Glutamatergic neuron (in vitro differentiated cells): ENCODE measurements around the gene SYNGAP1. TPM values are rescaled to one million over a fixed set of nuclear protein-coding genes. Genes with fewer than 3 reads are reported as not detected.

ENCODE experiments used
- DNase-seq: peaks from one replicate; pipeline ENCODE4 v3.0.0; 2022
- H3K27ac Mint-ChIP-seq: one replicate; pipeline ENCODE4 v1.8.0; 2020; ENCODE audit warnings: mild to moderate bottlenecking, mixed read lengths, inconsistent platforms; ENCODE audit not compliant: unreplicated experiment
- H3K27me3 Mint-ChIP-seq: one replicate; pipeline ENCODE4 v1.8.0; 2020; ENCODE audit warnings: mild to moderate bottlenecking, moderate library complexity, mixed read lengths, inconsistent platforms; ENCODE audit not compliant: unreplicated experiment
- H3K36me3 Mint-ChIP-seq: one replicate; pipeline ENCODE4 v1.8.0; 2020; ENCODE audit warnings: mild to moderate bottlenecking, mixed read lengths, inconsistent platforms; ENCODE audit not compliant: unreplicated experiment
- H3K4me1 Mint-ChIP-seq: one replicate; pipeline ENCODE4 v1.8.0; 2020; ENCODE audit warnings: mild to moderate bottlenecking, low read depth, mixed read lengths, inconsistent platforms; ENCODE audit not compliant: unreplicated experiment
- H3K4me3 Mint-ChIP-seq: one replicate; pipeline ENCODE4 v1.8.0; 2020; ENCODE audit warnings: mild to moderate bottlenecking, mixed read lengths, inconsistent platforms; ENCODE audit not compliant: unreplicated experiment
- H3K9me3 Mint-ChIP-seq: one replicate; pipeline ENCODE4 v1.8.0; 2020; ENCODE audit warnings: mild to moderate bottlenecking, moderate library complexity, mixed read lengths, inconsistent platforms; ENCODE audit not compliant: unreplicated experiment
- total RNA-seq: library from RNA; stranded (reverse); fragmentation: NEBNext Ultra II Directional; extraction: Animal tissue kit (Norgen Biotek cat#: 25700); gene quantifications from one replicate; pipeline ENCODE4 v1.2.1, GENCODE V29; 2021; ENCODE audit not compliant: unreplicated experiment
- TF ChIP-seq, protein P1 (sequence below): fragments of 200-600 bp; sonication (generic); IDR thresholded peaks from one replicate; pipeline ENCODE4 v1.5.0; 2021; ENCODE audit not compliant: partially characterized antibody, unreplicated experiment

The SYNGAP1 gene
- total RNA-seq, 1 donor from 2014 or later, result 75.1 TPM

DNA sequence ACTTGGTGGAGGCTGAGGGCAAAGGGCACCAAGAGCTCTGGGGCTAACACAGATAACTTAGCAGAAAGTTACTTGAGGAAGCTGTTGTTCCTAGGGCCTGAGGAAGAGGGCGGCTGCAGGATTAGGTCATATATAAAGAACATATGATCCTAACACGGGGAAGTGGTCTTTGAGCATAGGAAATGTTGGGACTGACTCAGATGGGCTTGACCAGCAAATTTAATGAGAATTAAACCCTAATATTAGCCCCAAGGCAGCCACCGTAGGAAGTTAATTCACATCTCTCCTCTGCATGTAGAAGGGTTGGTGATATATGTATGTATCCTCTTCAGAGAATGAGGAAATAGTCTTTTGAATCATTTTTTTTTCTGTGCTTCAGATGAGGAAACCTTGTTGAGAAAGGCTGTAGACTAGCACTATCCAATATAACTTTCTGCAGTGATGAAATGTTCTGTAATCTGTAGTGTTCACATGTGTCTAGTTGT is 25.3 kb downstream of the SYNGAP1 start:
- Mint-ChIP-seq H3K27ac (no peak overlapping the region), H3K4me3 (no peak overlapping the region), H3K9me3 (peaks cover 4% of the 10 kb centered on the region), H3K36me3 (no peaks in the 10 kb centered on the region), H3K4me1 (no peaks in the 10 kb centered on the region), H3K27me3 (peaks cover 8% of the 10 kb centered on the region)
- no peak for DNase-seq
- TF ChIP-seq, protein P1, sequence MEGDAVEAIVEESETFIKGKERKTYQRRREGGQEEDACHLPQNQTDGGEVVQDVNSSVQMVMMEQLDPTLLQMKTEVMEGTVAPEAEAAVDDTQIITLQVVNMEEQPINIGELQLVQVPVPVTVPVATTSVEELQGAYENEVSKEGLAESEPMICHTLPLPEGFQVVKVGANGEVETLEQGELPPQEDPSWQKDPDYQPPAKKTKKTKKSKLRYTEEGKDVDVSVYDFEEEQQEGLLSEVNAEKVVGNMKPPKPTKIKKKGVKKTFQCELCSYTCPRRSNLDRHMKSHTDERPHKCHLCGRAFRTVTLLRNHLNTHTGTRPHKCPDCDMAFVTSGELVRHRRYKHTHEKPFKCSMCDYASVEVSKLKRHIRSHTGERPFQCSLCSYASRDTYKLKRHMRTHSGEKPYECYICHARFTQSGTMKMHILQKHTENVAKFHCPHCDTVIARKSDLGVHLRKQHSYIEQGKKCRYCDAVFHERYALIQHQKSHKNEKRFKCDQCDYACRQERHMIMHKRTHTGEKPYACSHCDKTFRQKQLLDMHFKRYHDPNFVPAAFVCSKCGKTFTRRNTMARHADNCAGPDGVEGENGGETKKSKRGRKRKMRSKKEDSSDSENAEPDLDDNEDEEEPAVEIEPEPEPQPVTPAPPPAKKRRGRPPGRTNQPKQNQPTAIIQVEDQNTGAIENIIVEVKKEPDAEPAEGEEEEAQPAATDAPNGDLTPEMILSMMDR, result no peak

DNA sequence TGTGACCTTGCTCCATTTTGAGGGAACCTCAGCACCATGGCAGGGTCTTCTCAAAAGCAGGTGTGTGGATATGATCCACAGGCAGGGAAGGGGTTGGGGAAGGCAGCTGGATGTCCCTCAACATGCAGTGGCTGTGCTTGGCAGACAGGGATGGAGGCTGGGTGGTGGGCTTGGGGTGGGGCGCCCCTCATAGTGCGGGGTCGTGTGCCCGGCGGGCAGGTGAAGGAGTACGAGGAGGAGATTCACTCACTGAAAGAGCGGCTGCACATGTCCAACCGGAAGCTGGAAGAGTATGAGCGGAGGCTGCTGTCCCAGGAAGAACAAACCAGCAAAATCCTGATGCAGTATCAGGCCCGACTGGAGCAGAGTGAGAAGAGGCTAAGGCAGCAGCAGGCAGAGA is 26.5 kb downstream of the SYNGAP1 start:
- DNase-seq, result no peak
- Mint-ChIP-seq H3K36me3 (no peaks in the 10 kb centered on the region), H3K9me3 (peaks cover 4% of the 10 kb centered on the region), H3K4me3 (no peak overlapping the region), H3K27me3 (peaks cover 5% of the 10 kb centered on the region), H3K27ac (no peak overlapping the region), H3K4me1 (no peaks in the 10 kb centered on the region)
- TF ChIP-seq, protein P1, result no peak

DNA sequence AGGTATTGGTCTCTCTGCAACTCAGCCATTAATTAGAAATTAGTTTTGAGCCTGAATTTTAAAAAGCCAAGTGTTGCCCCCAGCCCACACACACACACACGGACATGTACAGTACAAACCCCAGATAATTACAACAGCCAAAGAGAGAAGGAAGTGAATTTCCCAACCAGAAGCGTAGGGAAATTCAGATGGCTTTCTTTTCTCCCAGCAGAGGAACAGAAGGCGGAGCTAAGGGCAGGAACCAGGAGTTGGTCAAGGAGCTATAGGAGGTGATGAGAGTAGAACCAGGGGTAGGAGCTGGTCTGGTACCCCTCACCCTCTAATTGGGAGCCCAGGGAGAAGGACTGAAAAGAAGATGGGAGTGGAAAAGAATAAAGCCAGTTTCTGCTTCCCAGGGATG is 30.6 kb downstream of the SYNGAP1 start:
- no peaks in the 10 kb centered on the region for H3K36me3 Mint-ChIP-seq
- no peak overlapping the region for H3K27ac Mint-ChIP-seq
- no peak overlapping the region for H3K4me3 Mint-ChIP-seq
- H3K27me3 Mint-ChIP-seq, result peaks cover 8% of the 10 kb centered on the region
- H3K4me1 Mint-ChIP-seq, result peaks cover 7% of the 10 kb centered on the region
- DNase-seq, result no peak
- peaks cover 9% of the 10 kb centered on the region for H3K9me3 Mint-ChIP-seq
- TF ChIP-seq, protein P1, result no peak

DNA sequence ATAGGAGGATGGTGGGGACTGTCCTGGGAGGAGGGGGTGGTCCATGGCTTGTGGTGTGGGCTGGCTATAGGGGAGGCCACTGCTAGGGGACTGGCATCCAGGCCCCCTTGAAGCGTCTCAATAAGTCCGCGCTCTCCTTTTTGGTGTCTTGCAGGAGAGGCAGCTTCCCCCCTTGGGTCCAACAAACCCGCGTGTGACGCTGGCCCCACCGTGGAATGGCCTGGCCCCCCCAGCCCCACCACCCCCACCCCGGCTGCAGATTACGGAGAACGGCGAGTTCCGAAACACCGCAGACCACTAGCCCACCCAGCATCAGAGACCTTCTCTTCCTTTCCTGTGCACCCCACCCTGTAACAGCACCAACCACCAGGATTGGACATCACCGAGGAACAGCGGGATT is 31.7 kb downstream of the SYNGAP1 start:
- no peak overlapping the region for H3K27ac Mint-ChIP-seq
- peaks cover 2% of the 10 kb centered on the region for H3K36me3 Mint-ChIP-seq
- H3K4me3 Mint-ChIP-seq, result no peak overlapping the region

DNA sequence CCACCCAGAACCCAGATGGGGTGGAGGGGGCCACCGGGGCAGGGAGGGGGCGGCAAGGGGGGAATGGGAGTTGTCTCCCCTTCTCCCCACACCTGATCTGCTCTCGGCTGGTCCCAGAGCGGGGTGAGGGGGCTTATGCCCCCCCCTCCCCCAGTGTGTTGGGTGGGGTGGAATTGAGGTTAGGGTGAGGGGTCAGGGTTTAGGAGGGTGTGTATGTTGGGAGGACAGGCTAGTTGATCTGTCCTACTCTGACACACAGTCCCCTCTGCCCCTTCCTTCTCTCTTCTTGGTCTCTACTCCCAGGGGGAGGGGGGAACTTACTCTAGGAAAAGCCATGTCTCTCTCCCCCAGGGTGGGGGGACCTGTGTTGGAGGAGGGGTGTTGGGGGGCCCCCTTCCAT is 32.6 kb downstream of the SYNGAP1 start:
- H3K27ac Mint-ChIP-seq, result no peak overlapping the region
- H3K27me3 Mint-ChIP-seq, result peaks cover 7% of the 10 kb centered on the region
- DNase-seq, result no peak
- TF ChIP-seq, protein P1, result no peak
- H3K9me3 Mint-ChIP-seq, result peaks cover 7% of the 10 kb centered on the region
- H3K4me1 Mint-ChIP-seq, result peaks cover 7% of the 10 kb centered on the region
- no peak overlapping the region for H3K4me3 Mint-ChIP-seq
- peaks cover 6% of the 10 kb centered on the region for H3K36me3 Mint-ChIP-seq

More for the DNA sequence above, 31.7 kb downstream of the SYNGAP1 start:
- DNase-seq, result no peak
- Mint-ChIP-seq H3K9me3 (peaks cover 9% of the 10 kb centered on the region), H3K27me3 (peaks cover 8% of the 10 kb centered on the region), H3K4me1 (peaks cover 7% of the 10 kb centered on the region)
- TF ChIP-seq, protein P1, result no peak
